Osteocyte (in vitro differentiated cells): ENCODE measurements around the gene OR52A1. TPM values are rescaled to one million over a fixed set of nuclear protein-coding genes. Genes with fewer than 3 reads are reported as not detected.

Experiments
- DNase-seq: peaks from one replicate; pipeline ENCODE4 v3.0.0; 2021; ENCODE audit warnings: mixed read lengths; ENCODE audit not compliant: unreplicated experiment; ENCODE audit errors: extremely low spot score
- H3K27ac Mint-ChIP-seq: one replicate; pipeline ENCODE4 v1.8.0; 2021; ENCODE audit warnings: mild to moderate bottlenecking, mixed read lengths; ENCODE audit not compliant: unreplicated experiment
- H3K27me3 Mint-ChIP-seq: one replicate; pipeline ENCODE4 v1.8.0; 2021; ENCODE audit warnings: mixed read lengths; ENCODE audit not compliant: unreplicated experiment
- H3K36me3 Mint-ChIP-seq: one replicate; pipeline ENCODE4 v1.8.0; 2021; ENCODE audit warnings: mixed read lengths; ENCODE audit not compliant: unreplicated experiment
- H3K4me1 Mint-ChIP-seq: one replicate; pipeline ENCODE4 v1.8.0; 2021; ENCODE audit warnings: mixed read lengths; ENCODE audit not compliant: unreplicated experiment
- H3K4me3 Mint-ChIP-seq: one replicate; pipeline ENCODE4 v1.8.0; 2021; ENCODE audit warnings: mild to moderate bottlenecking, moderate library complexity, mixed read lengths; ENCODE audit not compliant: unreplicated experiment
- H3K9me3 Mint-ChIP-seq: one replicate; pipeline ENCODE4 v1.8.0; 2021; ENCODE audit warnings: mixed read lengths; ENCODE audit not compliant: unreplicated experiment
- total RNA-seq: library from RNA; stranded (reverse); gene quantifications from 2 replicates; pipeline ENCODE4 v1.2.1, GENCODE V29; 2021
- TF ChIP-seq, protein P1 (sequence below): fragments of 200-600 bp; sonication (generic); IDR thresholded peaks from 2 replicates; pipeline ENCODE4 v1.5.0; 2021; ENCODE audit warnings: antibody characterized with exemption, mild to moderate bottlenecking, moderate library complexity

OR52A1 gene
- total RNA-seq, 1 donor from 2014 or later: not detected

DNA sequence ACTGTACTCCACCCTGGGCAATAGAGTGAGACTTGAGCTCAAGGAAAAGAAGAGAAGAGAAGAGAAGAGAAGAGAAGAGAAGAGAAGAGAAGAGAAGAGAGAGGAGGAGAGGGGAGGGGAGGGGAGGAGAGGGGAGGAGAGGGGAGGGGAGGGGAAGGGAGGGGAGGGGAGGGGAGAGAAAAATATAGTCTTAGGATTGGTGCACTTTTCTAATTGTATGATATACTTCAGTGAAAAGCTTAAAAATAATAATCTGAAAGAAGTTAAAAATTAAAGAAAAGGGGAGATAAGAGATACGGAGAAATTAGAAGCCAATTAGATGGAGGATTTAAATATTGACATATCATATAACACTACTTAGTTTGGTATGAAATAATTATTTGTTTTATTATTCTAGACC is 35.7 kb downstream of the OR52A1 start:
- Mint-ChIP-seq H3K4me3 (no peak overlapping the region), H3K4me1 (no peaks in the 10 kb centered on the region), H3K27ac (no peak overlapping the region), H3K27me3 (peaks cover 11% of the 10 kb centered on the region), H3K36me3 (no peaks in the 10 kb centered on the region), H3K9me3 (no peaks in the 10 kb centered on the region)
- no peak for DNase-seq
- TF ChIP-seq, protein P1, sequence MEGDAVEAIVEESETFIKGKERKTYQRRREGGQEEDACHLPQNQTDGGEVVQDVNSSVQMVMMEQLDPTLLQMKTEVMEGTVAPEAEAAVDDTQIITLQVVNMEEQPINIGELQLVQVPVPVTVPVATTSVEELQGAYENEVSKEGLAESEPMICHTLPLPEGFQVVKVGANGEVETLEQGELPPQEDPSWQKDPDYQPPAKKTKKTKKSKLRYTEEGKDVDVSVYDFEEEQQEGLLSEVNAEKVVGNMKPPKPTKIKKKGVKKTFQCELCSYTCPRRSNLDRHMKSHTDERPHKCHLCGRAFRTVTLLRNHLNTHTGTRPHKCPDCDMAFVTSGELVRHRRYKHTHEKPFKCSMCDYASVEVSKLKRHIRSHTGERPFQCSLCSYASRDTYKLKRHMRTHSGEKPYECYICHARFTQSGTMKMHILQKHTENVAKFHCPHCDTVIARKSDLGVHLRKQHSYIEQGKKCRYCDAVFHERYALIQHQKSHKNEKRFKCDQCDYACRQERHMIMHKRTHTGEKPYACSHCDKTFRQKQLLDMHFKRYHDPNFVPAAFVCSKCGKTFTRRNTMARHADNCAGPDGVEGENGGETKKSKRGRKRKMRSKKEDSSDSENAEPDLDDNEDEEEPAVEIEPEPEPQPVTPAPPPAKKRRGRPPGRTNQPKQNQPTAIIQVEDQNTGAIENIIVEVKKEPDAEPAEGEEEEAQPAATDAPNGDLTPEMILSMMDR: no peak

DNA sequence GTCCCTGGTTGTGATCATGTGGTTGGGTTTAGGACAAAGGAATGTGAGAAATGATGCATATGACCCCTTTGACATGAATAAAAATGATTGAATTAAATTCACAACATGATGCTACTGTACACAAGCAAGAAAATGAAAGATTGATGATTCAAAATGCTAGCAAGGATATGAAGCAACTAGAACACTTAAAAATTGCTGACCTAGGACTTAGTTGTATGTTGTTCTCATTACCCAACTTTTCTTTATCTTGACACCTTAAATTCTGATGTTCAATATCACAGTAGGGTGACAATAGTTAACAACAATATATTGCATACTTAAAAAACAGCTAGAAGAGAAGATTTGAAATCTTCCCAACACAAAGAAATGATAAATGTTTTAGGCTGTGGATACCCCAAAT is 37.0 kb downstream of the OR52A1 start:
- no peak for DNase-seq
- H3K4me1 Mint-ChIP-seq: no peaks in the 10 kb centered on the region
- no peaks in the 10 kb centered on the region for H3K9me3 Mint-ChIP-seq
- H3K27me3 Mint-ChIP-seq: peaks cover 3% of the 10 kb centered on the region
- H3K27ac Mint-ChIP-seq: no peak overlapping the region
- TF ChIP-seq, protein P1: no peak
- no peaks in the 10 kb centered on the region for H3K36me3 Mint-ChIP-seq
- H3K4me3 Mint-ChIP-seq: no peak overlapping the region

DNA sequence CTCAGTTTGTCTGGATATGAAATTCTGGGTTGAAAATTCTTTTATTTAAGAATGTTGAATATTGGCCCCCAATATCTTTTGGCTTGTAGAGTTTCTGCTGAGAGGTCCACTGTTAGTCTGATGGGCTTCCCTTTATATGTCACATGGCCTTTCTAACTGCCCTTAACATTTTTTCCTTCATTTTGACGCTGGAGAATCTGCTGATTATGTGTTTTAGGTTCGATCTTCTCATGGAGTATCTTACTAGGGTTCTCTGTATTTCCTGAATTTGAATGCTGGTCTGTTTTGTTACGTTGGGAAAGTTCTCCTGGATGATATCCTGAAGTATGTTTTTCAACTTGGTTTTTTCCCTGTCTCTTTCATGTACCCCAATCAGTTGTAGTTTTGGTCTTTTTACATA is 39.2 kb downstream of the OR52A1 start:
- H3K27ac Mint-ChIP-seq: no peak overlapping the region
- H3K27me3 Mint-ChIP-seq: no peaks in the 10 kb centered on the region

DNA sequence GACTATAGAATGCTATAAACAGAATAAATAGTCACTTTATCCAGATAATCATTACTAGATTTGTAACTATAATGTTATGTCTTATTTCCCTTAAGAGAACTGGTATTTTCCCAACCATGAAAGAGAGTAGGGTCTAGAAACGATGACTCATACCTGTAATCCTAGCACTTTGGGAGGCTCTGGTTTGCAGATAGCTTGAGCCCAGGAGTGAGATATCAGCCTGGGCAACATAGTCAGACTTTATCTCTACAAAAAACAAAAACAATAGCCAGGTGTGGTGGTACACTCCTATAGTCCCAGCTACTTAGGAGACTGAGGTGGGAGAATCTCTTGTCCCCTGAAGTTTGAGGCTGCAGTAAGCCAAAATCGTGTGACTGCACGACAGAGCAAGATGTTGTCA is 47.3 kb downstream of the OR52A1 start:
- no peaks in the 10 kb centered on the region for H3K4me1 Mint-ChIP-seq
- H3K9me3 Mint-ChIP-seq: no peaks in the 10 kb centered on the region
- H3K36me3 Mint-ChIP-seq: no peaks in the 10 kb centered on the region
- H3K4me3 Mint-ChIP-seq: no peak overlapping the region
- TF ChIP-seq, protein P1: no peak
- DNase-seq: no peak
- peaks cover 1% of the 10 kb centered on the region for H3K27me3 Mint-ChIP-seq
- no peak overlapping the region for H3K27ac Mint-ChIP-seq

More for the DNA sequence above, 39.2 kb downstream of the OR52A1 start:
- TF ChIP-seq, protein P1: no peak
- Mint-ChIP-seq H3K4me1 (no peaks in the 10 kb centered on the region), H3K4me3 (no peak overlapping the region), H3K36me3 (no peaks in the 10 kb centered on the region), H3K9me3 (no peaks in the 10 kb centered on the region)
- DNase-seq: no peak

DNA sequence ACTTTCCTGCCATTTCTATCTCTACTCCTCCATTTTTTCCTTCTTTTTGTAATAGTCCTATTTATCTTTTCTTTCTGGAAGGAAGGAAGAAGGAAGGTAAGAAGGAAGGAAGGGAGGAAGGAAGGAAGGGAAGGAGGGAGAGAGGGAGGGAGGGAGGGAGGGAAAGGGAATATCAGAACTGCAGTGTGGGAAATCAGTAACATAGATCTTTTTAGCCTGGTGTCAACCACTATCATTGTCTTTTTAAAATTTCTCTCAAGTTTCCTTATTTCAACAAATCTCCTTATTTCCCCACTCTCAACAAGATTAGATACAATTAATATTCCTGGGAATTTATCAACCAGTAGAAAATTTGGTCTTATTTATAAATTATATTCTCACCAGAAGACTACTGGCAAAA is 51.5 kb downstream of the OR52A1 start:
- H3K4me3 Mint-ChIP-seq: no peak overlapping the region
- TF ChIP-seq, protein P1: no peak
- no peak for DNase-seq
- H3K27ac Mint-ChIP-seq: no peak overlapping the region
- no peaks in the 10 kb centered on the region for H3K9me3 Mint-ChIP-seq
- no peaks in the 10 kb centered on the region for H3K4me1 Mint-ChIP-seq
- H3K27me3 Mint-ChIP-seq: peaks cover 4% of the 10 kb centered on the region
- H3K36me3 Mint-ChIP-seq: no peaks in the 10 kb centered on the region
